HEK293T (cell line): ENCODE measurements around the gene NHP2.

ENCODE experiments used
- CTCF ChIA-PET: fragments of 350-600 bp; formaldehyde crosslinking; extraction: SDS; loops from one replicate; lab custom pipeline; 2021; ENCODE audit warnings: antibody characterized with exemption, inconsistent platforms; lab: Yijun Ruan, JAX
- POLR2A ChIA-PET: fragments of 350-600 bp; formaldehyde crosslinking; extraction: SDS; loops from one replicate; lab custom pipeline; 2020; ENCODE audit warnings: antibody characterized with exemption, inconsistent platforms; lab: Yijun Ruan, JAX
- DNase-seq: peaks from one replicate; pipeline ENCODE4 v3.0.0; 2012; ENCODE audit warnings: mixed read lengths; ENCODE audit errors: extremely low spot score
- ARNT ChIP-seq: fragments of 450-650 bp; IDR thresholded peaks from 2 replicates; pipeline ENCODE4 v1.6.1; 2017; ENCODE audit warnings: mild to moderate bottlenecking
- BHLHE40 ChIP-seq: fragments of 450-650 bp; IDR thresholded peaks from 2 replicates; pipeline ENCODE4 v1.6.1; 2016; ENCODE audit warnings: mild to moderate bottlenecking, moderate library complexity, borderline replicate concordance
- CTBP1 ChIP-seq: fragments of 450-650 bp; IDR thresholded peaks from 2 replicates; pipeline ENCODE4 v1.6.1; 2016; ENCODE audit warnings: borderline replicate concordance
- ELF4 ChIP-seq: fragments of 450-650 bp; IDR thresholded peaks from 2 replicates; pipeline ENCODE4 v1.6.1; 2017; ENCODE audit warnings: antibody characterized with exemption
- FOXA1 ChIP-seq: fragments of 450-650 bp; IDR thresholded peaks from 2 replicates; pipeline ENCODE4 v1.6.1; 2016; ENCODE audit warnings: mild to moderate bottlenecking
- FOXK2 ChIP-seq: fragments of 450-650 bp; IDR thresholded peaks from 2 replicates; pipeline ENCODE4 v1.6.1; 2016; ENCODE audit warnings: mild to moderate bottlenecking
- FOXM1 ChIP-seq: fragments of 450-650 bp; IDR thresholded peaks from 2 replicates; pipeline ENCODE4 v1.6.1; 2017; ENCODE audit warnings: mild to moderate bottlenecking, borderline replicate concordance
- HDGF ChIP-seq: fragments of 450-650 bp; IDR thresholded peaks from 2 replicates; pipeline ENCODE4 v1.6.1; 2017; ENCODE audit warnings: antibody characterized with exemption, borderline replicate concordance
- L3MBTL2 ChIP-seq: fragments of 450-650 bp; conservative IDR thresholded peaks from 2 replicates; pipeline ENCODE4 v1.6.1; 2016; ENCODE audit warnings: mild to moderate bottlenecking
- LEF1 ChIP-seq: fragments of 450-650 bp; IDR thresholded peaks from 2 replicates; pipeline ENCODE4 v1.6.1; 2017; ENCODE audit warnings: mild to moderate bottlenecking, borderline replicate concordance
- NFRKB ChIP-seq: fragments of 450-650 bp; IDR thresholded peaks from 2 replicates; pipeline ENCODE4 v1.6.1; 2016; ENCODE audit warnings: mild to moderate bottlenecking, moderate library complexity
- SP1 ChIP-seq: fragments of 450-650 bp; IDR thresholded peaks from 2 replicates; pipeline ENCODE4 v1.6.1; 2017
- SUZ12 ChIP-seq: fragments of 450-650 bp; IDR thresholded peaks from 2 replicates; pipeline ENCODE4 v1.6.1; 2016; ENCODE audit warnings: mild to moderate bottlenecking
- TARDBP ChIP-seq: fragments of 450-650 bp; IDR thresholded peaks from 2 replicates; pipeline ENCODE4 v1.6.1; 2016
- ZNF384 ChIP-seq: fragments of 450-650 bp; IDR thresholded peaks from 2 replicates; pipeline ENCODE4 v1.6.1; 2016
- TF ChIP-seq, protein P1 (sequence below): fragments of 450-650 bp; IDR thresholded peaks from 2 replicates; pipeline ENCODE4 v1.6.1; 2016

Gene NHP2

DNA sequence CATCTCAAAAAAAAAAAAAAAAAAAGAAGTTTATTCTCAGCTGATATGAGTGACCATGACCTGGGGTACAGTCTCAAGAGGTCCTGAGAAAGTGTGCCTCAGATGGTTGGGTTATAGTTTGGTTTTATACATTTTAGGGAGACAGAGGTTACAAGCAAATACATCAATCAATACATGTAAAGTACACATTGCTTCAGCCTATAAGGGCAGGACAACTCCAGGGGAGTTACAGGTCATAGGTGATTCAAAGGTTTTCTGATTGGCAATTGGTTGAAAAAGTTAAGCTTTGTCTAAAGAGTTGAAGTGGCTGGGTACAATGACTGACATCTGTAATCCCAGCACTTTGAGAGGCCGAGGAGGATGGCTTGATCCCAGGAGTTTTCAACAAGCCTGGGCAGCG, 35.7 kb upstream of the NHP2 start:
- ChIA-PET POLR2A (interaction anchor here (1.1 kb wide), 1 partner anchor 15 kb away, joined by 5 read pairs; the partner anchor contains the start of gene HNRNPAB), CTCF (no interaction called here)
- DNase-seq = no peak
- TF ChIP-seq SP1 (no peak), HDGF (no peak), ELF4 (no peak), BHLHE40 (no peak)
- TF ChIP-seq, protein P1, sequence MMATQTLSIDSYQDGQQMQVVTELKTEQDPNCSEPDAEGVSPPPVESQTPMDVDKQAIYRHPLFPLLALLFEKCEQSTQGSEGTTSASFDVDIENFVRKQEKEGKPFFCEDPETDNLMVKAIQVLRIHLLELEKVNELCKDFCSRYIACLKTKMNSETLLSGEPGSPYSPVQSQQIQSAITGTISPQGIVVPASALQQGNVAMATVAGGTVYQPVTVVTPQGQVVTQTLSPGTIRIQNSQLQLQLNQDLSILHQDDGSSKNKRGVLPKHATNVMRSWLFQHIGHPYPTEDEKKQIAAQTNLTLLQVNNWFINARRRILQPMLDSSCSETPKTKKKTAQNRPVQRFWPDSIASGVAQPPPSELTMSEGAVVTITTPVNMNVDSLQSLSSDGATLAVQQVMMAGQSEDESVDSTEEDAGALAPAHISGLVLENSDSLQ = no peak

DNA sequence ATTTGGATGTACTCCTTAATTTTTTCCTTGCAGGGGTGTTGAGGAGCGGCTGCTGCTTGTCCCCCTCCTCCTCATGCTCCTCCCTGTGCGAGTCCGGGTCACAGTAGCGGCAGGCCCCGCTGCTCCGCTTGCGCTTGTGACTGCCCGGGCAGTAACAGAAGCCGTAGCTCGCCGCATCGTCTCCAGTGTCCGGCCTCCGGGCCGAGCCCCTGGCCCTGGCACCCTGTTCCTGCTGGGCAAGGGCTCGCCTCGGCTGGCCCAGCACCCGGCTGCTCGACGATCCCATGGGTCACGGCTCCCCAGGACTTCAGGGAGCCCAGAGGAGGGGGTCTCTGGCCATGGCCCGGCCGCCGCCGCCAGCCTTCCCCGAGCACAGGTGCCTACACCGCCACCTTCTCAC, 33.3 kb upstream of the NHP2 start, which contains the start of gene GMCL2:
Gene GMCL2, minus strand, starts transcription at position 358 of the 400 bp plus-strand sequence. Its CDS starts 72 bp downstream, at position 286.
- TF ChIP-seq ARNT (no peak), SUZ12 (no peak), CTBP1 (no peak), HDGF (no peak), SP1 (no peak)
- POLR2A ChIA-PET = interaction anchor here (1.0 kb wide), 1 partner anchor 17 kb away, joined by 5 read pairs; the partner anchor contains the start of gene HNRNPAB
- no peak for DNase-seq

DNA sequence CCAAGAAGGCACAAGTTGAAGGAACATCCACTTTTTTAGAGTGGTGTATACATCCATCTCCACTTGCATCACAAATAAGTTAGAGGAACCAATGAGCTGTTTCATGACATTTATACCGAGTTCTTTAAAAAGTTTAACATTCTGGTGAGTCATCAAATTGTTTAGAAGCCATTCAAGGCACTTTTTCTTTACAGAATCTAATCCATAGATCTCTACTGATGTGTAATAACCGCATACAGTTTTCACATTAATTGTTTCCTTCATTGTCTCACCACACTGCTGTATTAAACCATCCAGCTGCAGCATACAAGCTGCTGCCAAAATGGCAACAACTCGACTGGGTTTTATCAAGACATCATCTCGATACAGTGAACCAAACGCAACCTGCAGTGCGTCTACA, 32.7 kb upstream of the NHP2 start:
- no peak for DNase-seq
- ChIA-PET POLR2A (interaction anchor here (1.0 kb wide), 1 partner anchor 18 kb away, joined by 5 read pairs; the partner anchor contains the start of gene HNRNPAB), CTCF (no interaction called here)
- TF ChIP-seq CTBP1 (no peak), NFRKB (no peak), SUZ12 (no peak), FOXA1 (no peak), ELF4 (no peak), LEF1 (no peak), TARDBP (no peak), BHLHE40 (no peak), FOXK2 (no peak), SP1 (no peak), L3MBTL2 (no peak), HDGF (no peak)
- TF ChIP-seq, protein P1 = no peak

More for the DNA sequence above, 33.3 kb upstream of the NHP2 start, which contains the start of gene GMCL2:
- CTCF ChIA-PET = no interaction called here

DNA sequence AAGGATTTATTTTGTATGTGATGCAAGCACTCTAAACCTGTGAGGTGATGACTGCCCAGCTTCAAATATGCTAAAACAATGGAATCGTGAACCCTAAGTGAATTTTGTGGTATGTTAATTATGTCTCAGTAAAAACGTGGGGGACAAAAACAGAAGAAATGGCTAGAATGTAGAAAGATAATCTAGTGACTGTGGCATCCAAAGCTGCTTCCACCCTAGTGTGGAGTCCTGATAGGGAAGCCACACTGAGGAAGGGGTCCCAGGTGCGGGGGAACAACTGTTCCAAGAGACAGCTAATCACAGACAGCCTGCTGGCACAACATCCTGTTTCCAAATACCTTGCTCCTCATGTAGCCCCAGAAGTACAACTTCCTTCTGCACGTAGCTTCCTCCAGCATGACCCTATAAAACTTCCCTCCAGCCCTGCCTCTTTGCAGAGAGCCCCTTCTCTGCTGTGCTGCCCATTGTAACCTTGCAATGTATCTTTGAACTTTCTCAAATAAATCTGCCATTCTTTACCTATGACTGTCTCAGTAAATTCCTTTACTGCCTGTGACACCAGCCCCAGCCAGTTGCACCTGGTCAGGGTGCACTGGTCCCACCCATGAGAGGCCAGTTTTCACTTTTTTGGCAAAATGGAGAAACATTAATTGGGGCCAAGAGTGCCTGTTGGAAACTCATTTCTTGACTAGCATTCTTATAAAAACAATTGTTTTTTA, 28.6 kb upstream of the NHP2 start:
- DNase-seq = no peak
- ChIA-PET POLR2A (no interaction called here), CTCF (no interaction called here)
- TF ChIP-seq ZNF384 (no peak), ELF4 (no peak), FOXA1 (no peak), HDGF (no peak), SUZ12 (no peak), BHLHE40 (no peak)

DNA sequence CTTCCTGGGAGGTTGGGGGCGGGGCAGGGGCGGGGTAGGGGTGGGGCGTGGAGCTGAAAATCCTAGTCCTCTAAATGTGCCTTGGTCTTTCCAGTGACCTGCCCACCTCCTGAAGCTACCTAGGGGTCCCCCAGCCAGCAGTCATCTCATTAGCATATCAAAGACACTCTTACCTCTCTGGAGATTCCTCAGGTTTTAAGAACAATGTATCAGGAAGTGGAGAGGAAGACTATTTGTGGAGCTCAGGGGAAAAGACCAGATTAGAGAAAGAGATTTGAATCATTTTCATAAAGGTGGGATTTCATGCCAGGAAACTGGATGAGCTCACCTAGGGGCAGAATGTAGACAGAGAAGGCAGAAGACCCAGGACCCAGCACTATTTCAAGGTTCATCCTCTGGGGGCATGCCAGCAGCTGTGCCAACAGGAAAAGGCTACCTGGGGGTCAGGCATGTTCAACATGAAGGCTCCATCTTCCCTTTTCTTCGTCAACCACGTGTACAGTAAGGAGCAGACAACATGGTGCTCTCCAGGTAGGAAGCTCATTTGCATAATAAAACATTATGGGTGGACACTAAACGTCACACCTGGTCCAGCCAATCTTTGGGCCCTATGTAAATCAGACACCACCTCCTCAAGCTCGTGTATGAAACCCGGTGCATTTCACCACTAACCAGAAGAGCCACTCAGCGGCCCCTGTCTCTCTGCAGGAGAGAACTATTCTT, 26.6 kb upstream of the NHP2 start:
- POLR2A ChIA-PET = interaction anchor here (1.8 kb wide), 1 partner anchor 24 kb away, joined by 6 read pairs; the partner anchor contains the start of gene HNRNPAB
- no peak for DNase-seq

DNA sequence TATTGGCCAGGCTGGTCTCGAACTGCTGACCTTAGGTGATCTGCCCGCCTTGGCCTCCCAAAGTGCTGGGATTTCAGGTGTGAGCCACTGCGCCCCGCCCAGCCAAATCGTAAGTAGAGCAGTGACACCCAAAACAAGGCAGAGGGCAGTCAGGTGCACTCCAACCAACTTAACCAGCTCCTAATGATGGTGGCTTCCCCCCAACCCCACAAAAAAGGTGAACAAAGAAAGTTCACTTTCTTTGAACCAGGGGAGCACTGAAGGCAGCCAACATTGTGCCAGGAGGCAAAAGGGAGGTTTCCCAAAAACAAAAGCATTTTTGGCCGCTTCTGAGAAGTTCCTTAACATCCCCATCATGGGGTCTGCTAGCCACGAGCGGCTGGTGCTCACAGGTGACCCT, 23.9 kb upstream of the NHP2 start:
- no peak for DNase-seq
- CTCF ChIA-PET = no interaction called here
- TF ChIP-seq FOXA1 (no peak), ZNF384 (no peak), HDGF (no peak), FOXK2 (no peak), CTBP1 (no peak), NFRKB (no peak), TARDBP (no peak), SUZ12 (no peak), LEF1 (no peak), BHLHE40 (no peak), SP1 (no peak), L3MBTL2 (no peak), ARNT (no peak), ELF4 (no peak), FOXM1 (no peak)
- TF ChIP-seq, protein P1 = no peak
- POLR2A ChIA-PET = interaction anchor here (1.2 kb wide), 1 partner anchor 27 kb away, joined by 5 read pairs; the partner anchor contains the start of gene HNRNPAB

More for the DNA sequence above, 26.6 kb upstream of the NHP2 start:
- CTCF ChIA-PET = interaction anchor here (0.8 kb wide), 1 partner anchor 105 kb away, joined by 3 read pairs; no protein-coding TSS in a partner anchor
- TF ChIP-seq NFRKB (no peak), LEF1 (no peak), CTBP1 (no peak), ELF4 (no peak), HDGF (no peak), FOXA1 (no peak), SUZ12 (no peak), TARDBP (no peak), SP1 (no peak), FOXM1 (no peak), FOXK2 (no peak)
- TF ChIP-seq, protein P1 = no peak
